ENCODE data around the gene NR2F1-AS1.

Gene NR2F1-AS1

DNA sequence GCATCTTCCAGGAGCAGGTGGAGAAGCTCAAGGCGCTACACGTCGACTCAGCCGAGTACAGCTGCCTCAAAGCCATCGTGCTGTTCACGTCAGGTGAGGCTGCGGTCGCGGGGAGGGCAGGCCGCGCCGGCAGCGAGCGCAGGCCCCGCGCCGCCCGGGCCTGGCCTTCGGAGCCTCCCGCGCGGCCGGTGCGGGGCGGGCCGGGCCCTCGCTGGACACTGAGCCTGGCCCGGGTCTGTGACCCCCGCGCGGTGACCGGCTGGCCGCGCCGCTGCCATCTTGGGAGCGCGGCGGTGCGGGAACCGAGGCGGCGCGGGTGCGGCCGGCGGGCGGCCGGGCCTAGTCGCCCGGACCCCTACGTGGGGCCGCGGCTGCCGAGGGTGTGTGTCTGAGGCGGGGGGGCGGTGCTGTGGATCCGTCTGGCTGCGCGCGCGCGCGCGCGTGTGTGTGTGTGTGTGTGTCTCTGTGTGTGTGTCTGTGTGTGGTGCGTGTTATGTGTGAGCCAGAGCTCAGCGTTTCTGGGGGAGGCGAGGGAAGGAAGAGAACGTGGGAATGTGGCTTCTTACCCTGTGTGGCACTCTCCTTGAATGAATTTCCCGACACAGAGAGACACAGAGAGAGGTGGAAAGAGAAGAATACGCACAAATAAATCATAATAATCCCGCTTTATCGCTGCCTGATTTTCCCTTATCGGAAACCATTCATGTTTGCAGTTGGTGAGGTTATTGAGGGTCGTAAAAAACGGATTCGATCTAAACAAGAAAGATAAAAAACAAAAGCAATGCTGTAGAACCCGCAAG is 7.5 kb upstream of the NR2F1-AS1 start:
- no peak for DNase-seq

DNA sequence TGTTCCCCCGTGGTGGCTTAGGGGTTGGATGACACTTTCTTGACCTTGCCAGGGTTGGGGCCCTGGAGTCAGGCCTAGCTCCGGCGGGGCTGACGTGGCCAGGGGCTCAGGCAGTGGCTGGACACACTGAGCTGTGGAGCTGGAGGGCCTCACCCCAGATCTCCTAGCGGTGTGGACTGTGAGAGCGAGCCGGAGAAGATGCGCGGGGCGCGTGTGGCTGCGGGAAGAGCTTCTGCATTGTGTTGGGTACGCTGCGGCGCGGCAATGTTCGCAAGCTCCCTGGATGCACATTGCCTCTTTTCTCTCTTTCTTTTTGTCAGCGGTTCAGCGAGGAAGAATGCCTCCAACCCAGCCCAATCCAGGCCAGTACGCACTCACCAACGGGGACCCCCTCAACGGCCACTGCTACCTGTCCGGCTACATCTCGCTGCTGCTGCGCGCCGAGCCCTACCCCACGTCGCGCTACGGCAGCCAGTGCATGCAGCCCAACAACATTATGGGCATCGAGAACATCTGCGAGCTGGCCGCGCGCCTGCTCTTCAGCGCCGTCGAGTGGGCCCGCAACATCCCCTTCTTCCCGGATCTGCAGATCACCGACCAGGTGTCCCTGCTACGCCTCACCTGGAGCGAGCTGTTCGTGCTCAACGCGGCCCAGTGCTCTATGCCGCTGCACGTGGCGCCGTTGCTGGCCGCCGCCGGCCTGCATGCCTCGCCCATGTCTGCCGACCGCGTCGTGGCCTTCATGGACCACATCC is 6.8 kb upstream of the NR2F1-AS1 start:
- no peak for DNase-seq

DNA sequence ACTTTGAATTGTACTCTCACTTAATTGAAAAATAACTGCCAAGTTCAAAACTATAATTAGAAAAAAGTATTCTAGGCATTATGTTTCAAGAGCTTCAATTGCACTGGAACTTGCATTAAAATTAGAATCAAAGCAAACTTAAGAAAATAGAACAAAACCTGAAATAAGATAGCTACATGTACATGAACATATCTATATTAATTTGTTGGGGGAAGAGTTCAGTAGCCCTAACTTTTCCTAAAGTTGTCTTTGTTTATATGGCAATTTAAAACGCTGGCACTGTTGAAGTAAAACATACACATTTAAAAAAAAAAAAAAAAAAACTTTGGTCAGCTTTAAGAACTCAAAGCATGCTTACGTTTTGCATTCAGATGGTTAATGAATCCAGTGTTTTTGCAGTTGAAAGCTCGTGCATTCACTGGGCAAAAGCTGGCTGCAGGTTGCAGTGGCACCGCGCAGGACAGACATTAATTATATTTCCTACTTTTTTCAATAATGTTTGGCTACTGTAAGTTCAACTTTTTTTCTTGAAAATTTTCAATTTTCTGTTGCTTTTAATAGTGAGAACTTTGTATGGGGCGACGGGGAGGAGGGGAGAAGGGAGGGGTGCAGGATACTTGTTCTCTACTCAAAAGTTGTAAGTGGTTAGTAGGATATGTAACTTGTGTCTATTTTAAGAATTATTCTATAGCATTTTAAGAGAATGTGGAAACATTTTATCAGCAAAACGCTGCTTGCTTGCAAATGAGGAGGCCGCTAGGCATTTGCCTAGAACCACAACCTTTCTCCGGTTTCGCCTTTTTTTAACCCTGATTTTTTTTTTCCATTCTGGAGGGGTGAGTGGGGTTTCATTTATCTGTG is 5.9 kb upstream of the NR2F1-AS1 start:
- DNase-seq = no peak

DNA sequence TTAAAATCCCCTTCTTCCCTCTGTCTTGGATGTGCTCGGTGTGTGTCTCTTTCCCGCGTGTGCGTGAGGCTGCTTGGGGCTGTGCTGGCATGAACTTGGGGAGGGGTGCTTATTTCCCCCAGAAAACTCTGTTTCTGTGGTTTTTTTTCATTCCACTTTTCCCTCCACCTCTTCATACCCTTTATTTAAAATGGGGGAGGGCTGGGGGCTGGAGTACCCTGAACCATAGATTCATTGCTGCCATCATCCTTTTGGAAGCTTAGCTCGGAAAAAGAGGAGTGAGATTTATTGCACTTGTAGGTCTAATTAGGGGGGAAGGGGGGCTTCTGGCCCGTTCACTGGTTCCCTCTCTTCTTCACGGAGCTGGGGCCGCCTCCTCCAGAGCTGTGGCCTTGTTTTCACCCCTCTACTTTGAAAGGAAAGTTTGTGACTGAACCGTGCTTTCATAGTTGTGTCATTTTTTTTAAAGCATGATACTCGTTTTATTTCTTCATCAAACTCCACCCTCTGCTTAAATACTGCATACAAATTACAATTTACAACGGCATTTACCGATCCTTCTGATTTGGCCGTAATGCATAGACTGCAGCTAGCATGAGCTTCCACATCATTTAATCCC is 4.9 kb upstream of the NR2F1-AS1 start:
- DNase-seq = no peak

DNA sequence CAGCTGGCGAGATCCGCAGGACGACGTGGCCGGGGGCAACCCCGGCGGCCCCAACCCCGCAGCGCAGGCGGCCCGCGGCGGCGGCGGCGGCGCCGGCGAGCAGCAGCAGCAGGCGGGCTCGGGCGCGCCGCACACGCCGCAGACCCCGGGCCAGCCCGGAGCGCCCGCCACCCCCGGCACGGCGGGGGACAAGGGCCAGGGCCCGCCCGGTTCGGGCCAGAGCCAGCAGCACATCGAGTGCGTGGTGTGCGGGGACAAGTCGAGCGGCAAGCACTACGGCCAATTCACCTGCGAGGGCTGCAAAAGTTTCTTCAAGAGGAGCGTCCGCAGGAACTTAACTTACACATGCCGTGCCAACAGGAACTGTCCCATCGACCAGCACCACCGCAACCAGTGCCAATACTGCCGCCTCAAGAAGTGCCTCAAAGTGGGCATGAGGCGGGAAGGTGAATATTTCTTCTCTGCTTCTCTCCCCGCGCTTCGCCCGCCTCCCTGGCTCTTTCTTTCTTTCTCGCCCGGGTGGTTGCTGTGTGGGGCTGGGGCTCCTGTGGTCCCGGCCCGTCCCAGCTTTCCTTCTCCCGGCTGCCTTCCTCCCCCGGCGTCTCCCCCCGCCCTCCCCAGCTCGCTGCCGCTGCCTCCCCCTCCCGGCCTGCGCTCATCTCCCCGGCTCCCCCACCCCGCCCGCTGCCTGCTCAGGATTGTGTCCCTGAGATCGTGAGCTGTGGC is 4.2 kb upstream of the NR2F1-AS1 start:
- DNase-seq = no peak

DNA sequence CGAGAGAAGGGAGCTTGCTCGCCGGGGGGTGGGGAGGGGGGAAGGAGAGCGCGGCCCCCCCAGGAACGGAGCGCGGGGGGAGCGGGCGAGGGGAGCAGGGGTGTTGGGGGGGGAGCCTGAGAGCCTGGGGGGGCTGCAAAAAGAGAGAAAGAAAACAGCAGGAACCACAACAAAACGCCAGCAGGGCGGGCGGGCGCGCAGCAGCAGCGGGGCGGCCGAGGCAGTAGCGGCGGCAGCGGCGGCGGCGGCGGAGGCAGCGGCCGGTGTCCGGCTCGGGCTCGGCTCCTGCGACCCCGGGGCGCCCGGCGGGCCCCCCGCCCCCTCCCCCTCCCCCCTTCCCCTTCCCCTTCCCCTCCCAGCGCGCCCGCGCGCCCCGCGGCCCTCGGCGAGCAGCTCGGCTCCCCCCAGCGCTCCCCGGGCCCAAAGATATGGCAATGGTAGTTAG is 3.6 kb upstream of the NR2F1-AS1 start:
- no peak for DNase-seq

DNA sequence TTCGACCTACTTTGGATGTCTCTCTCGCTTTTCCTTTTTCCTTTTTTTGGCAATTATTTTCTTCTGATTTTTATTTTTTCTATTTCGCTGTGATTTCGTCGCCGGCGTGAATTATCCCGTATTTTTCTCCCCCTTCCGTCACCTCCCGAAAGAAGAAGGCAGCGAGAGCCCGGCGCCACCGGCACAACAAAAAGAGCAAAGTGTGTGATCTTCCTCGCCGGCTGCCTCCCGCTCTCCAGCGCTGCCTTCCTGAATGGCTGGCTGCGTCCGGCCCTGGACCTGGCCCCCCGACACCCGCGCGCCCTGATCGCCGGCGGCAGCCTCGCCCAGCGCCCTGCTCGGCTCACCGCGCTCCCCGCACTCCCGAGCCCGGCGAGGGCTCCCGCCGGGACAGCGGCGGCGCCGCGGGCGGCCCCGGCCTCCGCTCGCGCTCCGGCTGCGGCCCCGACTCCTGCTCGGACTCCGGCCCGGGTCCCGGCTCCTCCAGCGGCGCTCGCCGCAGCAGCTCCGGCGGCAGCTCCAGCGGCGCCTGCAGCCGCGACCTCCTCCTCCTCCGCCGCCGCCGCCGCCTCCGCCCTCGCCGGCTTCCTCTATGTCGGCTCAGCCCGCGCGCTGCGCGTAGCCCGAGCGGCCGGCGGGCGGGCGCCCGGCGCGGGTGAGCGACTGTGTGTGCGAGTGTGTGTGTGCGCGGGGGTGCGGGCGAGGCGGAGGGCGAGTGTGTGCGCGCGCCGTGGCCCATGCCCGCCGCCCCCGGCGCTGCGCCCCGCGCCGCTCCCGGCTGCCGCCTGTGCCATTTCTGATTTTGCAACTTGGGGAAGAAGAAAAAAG is 3.0 kb upstream of the NR2F1-AS1 start:
- DNase-seq = no peak

DNA sequence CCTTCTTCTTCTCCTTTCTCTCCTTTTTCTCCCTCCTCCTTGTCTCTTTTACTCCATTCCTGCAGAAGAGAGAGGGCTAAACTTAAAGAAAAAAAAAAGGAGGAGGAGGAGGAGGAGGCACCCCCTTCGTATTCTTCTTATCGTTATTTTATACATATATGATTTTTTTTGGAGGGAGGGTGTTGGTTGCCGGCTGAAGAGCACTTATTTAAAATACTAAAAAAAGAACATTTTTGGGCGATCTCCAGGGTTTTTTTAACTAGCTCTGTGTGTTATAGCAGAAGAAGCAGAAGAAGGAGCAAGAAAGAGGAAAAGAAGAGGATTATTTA is 2.4 kb upstream of the NR2F1-AS1 start:
- DNase-seq = no peak

DNA sequence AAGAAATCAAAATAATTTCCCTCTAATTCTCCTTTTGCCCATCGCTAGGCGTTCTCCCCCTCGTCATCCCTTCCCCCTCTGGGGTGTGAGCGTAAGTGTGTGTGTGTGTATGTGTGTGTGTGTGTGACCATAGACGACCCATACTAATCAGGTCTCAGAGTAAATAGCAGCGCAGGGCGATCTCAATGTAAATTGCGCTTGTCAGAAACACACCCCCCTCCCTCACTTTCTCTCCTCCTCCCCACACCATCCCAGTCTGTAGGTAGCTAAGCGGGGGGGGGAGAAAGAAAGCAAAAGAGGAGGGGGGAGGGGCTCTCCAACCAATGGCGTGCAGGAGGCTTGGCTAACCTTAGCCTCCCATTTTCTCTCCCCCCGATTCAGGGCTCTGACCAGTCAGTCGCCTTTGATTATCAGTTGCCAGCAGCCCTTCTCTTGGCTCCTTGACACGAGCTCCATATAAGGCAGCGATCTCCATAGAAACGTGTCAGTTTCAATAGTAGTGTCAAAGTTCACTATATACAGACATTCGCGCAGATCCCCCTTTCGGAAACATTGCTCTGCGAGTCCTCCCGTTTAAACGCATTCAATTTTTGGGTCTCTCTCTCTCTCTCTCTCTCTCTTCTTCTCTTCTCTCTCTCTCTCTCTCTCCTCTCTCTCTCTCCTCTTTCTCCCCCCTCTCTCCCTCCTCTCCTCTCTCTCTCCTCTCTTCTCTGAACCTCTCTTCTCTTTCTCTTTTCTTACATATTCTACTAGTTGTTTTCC is 1.8 kb upstream of the NR2F1-AS1 start, which contains the start of gene NR2F1:
NR2F1 (plus strand) TSS at position 546 of the 762 bp plus-strand sequence. CDS start 1,802 bp downstream, outside the sequence.
- DNase-seq = peak; percentile 35

DNA sequence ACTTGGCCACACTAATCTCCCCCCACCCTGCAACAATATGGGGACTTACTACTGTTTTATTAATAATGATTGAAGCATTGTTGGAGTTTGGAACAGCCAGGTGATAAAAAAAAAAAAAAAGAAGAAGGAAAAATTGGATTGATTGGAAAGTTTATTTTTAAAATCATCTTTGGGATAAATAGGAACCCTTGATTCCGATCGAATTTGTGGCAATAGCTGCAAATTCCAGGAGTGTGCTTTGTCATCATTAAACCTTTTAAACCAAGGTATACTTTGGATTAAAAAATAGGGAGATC is 1.1 kb upstream of the NR2F1-AS1 start:
- no peak for DNase-seq

DNA sequence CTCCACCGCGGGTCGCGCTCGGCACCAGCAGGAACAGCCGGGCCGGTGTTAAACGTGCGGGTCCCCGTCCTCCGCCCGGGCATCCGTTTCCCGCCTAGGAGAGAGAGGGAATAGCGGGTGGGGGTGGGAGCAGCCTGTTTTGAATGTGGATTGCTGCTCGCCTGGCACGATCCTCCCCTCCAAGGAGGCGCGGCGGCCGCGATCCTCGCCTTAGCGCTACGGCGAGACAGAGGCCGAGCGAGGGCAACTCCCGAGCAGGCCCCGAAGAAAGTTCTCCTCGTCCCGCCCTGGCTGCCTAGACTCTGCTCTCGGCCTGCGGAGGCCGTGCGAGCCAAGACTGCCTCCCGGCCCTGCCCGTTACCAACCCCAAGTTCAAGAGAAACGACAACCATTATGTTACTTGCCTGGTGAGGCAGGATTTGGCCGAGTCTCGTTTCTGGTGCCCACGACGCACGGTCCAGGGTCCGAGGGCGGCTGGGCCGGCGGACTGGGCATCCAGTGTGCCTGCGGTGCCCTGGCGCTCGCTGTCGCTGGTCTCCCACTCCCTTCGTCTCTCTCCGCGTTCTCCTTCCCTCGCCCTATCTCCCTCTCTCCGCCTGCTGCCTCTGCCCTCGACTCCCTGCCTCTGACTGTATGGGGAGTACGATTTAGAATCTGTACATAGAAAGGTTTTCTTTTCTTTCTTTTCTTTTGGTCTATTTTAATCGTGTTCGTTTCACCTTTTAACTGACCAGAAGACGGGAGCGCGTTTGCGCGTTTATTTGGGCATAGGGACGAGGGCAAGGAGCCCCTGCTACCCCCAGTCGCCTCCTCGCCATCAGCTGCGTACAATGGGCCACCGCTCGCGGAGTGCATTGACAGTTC is 724 bp downstream of the NR2F1-AS1 start:
- DNase-seq = no peak

DNA sequence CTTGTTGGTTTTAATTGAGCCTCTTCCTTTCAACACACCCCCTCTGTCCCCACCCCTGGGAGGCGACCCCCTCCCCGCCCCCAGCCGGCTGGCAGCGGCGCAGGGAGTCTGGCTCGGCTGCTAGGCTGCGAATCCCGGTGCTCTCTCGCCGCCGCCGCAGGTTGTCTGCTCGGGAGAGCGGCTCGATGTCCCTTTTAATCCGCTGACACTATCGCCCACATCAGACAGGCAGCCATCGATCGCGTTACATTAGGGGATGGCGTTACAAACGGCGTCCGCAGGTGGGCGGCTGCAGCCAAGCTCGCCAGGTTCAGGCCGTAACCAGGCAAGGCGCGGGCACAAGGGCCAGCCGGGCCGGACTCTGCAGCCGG is 1.3 kb downstream of the NR2F1-AS1 start:
- no peak for DNase-seq

DNA sequence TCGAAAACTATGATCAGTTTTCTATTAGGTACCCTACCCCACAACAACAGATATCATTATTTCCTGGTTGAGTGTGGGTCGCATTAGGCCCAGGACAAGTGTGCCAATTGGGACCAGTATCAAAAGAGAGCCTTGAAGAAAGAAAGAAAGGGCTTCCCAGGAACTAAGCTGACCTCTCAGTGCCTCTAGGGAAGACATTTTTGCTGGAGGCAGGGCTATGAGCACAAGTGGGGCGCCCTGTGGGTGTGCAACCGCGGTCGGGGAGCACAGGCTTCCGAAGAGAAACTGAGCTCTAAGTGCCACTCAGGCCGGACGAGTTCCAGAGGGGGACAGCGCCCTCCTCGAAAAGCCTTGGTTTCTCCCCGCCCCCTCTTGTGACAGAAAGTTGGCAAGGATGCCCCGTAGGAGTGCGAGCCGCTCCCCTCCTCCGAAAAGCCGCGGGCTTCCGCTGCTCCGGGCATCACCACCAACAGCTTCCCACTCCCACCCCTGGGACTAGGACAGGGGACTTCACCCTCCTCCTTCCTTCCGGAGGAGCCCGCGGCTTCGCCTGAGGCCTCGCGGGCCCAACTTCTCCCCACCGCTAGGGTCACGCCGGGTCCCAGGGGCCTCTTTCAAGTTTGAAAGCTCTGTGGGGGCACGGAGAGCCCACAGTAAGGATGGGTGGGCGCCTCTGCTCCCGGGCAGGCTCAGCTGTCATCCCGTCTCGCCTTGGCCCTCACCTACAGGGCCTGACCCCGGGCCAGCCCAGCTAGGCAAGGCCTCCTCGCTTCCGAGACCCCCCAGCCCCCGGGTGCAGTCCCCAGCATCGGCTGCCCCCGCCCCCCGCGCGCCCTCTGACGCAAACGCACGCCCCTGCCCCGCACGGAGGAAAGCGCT is 2.0 kb downstream of the NR2F1-AS1 start:
- DNase-seq = no peak

DNA sequence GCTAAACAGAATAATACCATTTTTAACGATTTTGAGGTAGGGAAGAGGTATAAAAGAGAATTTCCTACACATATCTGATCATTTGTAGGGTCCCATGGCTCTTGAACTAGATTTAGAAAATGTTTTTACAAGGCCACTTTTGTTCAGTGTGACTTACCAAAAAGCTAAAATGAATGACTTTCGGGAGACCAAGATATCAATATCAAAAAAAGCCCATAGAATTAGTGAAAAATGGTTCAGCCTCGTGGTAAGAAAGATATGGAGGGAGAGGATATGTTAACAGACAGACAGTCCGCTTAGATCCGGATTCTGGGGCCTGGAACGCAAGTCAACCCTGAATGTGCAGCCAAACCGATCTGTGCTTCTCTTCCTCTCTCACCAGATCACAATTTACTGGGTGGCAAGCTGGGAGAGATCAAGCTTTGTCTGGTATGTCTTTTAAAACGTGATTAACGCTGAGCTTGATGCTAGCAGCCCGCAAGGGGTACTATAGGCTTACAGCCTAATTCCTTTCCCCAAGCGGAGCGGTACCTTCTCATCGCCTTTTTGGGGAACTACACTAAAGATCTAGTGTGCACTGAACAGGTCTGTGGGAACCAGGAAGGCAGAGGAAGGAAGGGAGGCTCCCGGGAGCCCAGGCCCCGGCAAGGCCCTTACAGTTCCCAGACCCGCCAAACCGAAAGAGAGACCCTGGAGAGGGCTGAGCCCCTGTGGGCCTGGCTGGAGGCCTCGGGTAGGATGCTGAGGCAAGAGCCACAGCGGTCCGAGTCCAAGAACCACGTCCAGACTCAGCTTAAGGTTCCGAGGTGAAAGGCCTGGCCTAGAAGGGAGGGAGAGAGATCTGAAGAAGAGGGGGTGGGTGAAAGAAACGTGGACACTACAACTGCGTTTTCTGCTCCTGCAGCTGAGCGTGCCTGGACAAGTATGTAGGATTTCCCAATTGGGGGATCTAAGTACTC is 2.9 kb downstream of the NR2F1-AS1 start:
- DNase-seq = no peak

DNA sequence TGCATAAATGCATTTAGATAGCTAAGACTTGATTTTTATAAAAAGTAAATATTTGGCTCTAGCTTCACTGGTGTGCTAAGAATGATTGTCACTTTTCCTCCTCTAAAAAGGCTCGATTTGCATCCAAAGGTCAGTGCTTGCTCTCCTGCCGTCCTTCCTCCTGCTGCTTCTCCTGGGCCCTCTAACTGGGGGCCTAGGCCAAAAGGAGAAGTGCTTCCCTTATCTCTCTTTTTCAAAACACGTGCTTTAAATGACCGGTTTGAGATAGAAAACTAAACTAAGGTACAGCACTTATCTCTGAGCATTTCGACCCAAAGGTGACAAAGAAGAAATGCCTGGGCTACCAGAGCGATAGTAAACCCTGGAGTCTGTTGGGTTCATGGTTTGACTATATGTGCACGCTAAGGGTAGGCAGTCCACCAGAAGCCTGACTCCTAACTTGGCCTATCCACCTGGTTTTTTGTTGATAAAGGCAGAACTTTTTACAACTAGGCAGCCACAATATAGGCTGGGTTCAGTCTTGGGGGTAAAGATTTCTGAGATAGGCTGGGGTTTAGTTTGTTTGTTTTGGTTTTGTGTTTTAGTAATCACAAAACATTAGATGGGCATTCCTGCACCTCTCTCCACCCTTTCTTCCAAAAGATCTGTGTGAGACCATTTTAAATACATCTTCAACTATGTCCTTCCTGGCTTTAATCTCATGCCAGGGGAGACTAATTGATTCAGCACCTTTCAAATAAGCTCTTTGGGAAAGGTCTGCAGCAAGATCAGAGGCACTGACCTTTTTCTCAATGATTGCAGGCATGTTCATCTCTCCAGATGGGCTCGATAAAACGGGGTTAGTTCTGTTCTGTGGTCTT is 3.8 kb downstream of the NR2F1-AS1 start:
- DNase-seq = no peak
